Measurements from ENCODE around the gene COBLL1. TPM values are rescaled to one million over a fixed set of nuclear protein-coding genes. Genes with fewer than 3 reads are reported as not detected.
A peak's percentile ranks its signal among the peaks of the same experiment; 100 is the strongest.

The COBLL1 gene
- total and polyA plus RNA-seq, 3 donors from 2014 or later: 5.4 to 17.3 (median 14.5) TPM

DNA sequence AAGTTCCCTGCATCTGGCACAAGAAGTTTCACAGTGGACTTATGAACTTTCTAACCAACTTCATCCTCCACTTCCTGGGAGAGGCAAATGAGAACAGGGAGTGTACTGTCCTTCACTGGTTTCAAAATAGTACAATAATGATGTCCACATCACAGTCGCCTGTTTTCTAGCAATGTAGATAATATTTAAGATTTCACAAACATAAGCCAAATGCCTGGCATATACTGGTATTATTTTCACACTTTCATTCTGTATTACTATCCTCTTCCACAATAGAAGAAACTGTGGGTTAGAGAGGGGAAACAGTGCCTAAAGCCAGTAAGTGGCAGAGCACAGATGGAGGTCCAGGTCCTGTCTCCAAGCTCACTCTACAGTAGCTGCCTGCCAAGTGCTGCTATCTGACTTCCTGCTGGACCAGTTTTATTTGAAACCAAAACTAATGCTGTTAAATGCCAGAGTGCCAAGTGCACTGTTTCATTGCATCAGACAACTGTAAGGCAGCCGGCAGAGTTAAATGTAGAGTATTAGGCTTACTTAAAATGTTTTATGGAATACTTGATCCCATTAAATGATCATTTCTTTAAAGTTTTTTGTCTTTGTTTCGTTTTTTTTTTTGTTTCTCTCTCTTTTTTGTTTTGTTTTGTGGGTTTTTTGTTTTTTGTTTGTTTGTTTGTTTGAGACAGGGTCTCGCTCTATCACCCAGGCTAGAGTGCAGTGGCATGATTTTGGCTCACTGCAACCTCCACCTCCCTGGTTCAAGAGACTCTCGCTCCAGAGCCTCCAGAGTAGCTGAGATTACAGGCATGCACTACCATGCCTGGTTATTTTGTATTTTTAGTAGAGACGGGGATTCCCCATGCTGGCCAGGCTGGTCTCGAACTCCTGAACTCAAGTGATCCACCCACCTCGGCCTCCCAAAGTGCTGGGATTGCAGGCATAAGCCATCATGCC lies 15.1 kb downstream of the COBLL1 start:
- DNase-seq: no peak
- intact Hi-C loops (cut with DNase I; ENCODE audit: low total_unique reads): no loop called here
- TF ChIP-seq POLR2A (IDR thresholded peaks at IDR 0.05) (no peak), CTCF (IDR thresholded peaks at IDR 0.05) (no peak)
- peaks cover 5% of the 10 kb centered on the region for H3K4me1 ChIP-seq
- no peaks in the 10 kb centered on the region for H3K9me3 ChIP-seq
- no peaks in the 10 kb centered on the region for H3K27me3 ChIP-seq
- H3K4me3 ChIP-seq: no peak overlapping the region
- WGBS, 2 donors: 65 to 74% methylated on average over 8 of the region's 8 CpGs
- H3K36me3 ChIP-seq (ENCODE audit: low read depth, missing control alignments): no peaks in the 10 kb centered on the region
- peak overlapping the region in 1 of 2 donors; percentile 11 for H3K27ac ChIP-seq

GRCh38 chr2:164824872-164825271 lies 16.8 kb downstream of the COBLL1 start:
- H3K9me3 ChIP-seq: no peaks in the 10 kb centered on the region
- DNase-seq: no peak
- TF ChIP-seq POLR2A (IDR thresholded peaks at IDR 0.05) (no peak), CTCF (IDR thresholded peaks at IDR 0.05) (no peak)
- intact Hi-C loops (cut with DNase I; ENCODE audit: low total_unique reads): no loop called here
- H3K27me3 ChIP-seq: no peaks in the 10 kb centered on the region
- H3K4me1 ChIP-seq: peaks cover 5% of the 10 kb centered on the region
- H3K36me3 ChIP-seq (ENCODE audit: low read depth, missing control alignments): no peaks in the 10 kb centered on the region
- H3K4me3 ChIP-seq: no peak overlapping the region
- no peak overlapping the region for H3K27ac ChIP-seq

DNA sequence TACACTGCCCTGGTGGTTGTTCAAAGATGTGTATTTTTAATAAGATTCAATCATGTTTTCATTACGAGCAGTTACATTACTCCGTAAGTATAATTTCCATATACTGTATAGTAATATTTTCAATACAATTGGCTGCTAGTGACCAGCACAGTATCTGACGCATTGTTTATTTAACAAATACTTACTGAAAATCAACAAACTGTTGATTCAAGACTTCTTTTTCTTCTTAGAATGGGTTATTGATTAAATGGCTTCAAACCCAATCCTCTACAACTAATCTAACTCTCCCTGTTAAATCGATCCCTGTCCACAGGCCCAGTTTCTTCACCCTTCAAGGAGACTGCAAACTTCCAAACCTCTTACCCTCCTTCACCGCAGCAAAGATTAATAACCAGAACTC lies 18.5 kb downstream of the COBLL1 start:
- TF ChIP-seq CTCF (IDR thresholded peaks at IDR 0.05) (no peak), POLR2A (IDR thresholded peaks at IDR 0.05) (no peak)
- Histone ChIP-seq H3K9me3 (no peaks in the 10 kb centered on the region), H3K27ac (no peak overlapping the region), H3K4me3 (no peak overlapping the region), H3K4me1 (peaks cover 5% of the 10 kb centered on the region), H3K36me3 (ENCODE audit: low read depth, missing control alignments) (no peaks in the 10 kb centered on the region), H3K27me3 (no peaks in the 10 kb centered on the region)
- intact Hi-C loops (cut with DNase I; ENCODE audit: low total_unique reads): no loop called here
- WGBS, 2 donors: 94 to 97% methylated on average over 5 of the region's 5 CpGs
- no peak for DNase-seq

GRCh38 chr2:164821338-164821737 lies 20.3 kb downstream of the COBLL1 start:
- no peak overlapping the region for H3K27ac ChIP-seq
- peaks cover 2% of the 10 kb centered on the region for H3K4me1 ChIP-seq
- intact Hi-C loops (cut with DNase I; ENCODE audit: low total_unique reads): no loop called here
- H3K27me3 ChIP-seq: no peaks in the 10 kb centered on the region
- H3K36me3 ChIP-seq (ENCODE audit: low read depth, missing control alignments): no peaks in the 10 kb centered on the region
- no peaks in the 10 kb centered on the region for H3K9me3 ChIP-seq
- TF ChIP-seq CTCF (IDR thresholded peaks at IDR 0.05) (no peak), POLR2A (IDR thresholded peaks at IDR 0.05) (no peak)
- WGBS, 2 donors: 68 to 69% methylated on average over 4 of the region's 4 CpGs
- no peak overlapping the region for H3K4me3 ChIP-seq
- no peak for DNase-seq
